HG03159 (cell line): Measurements from ENCODE around the gene MYMX.
"Not testable (repeated sequence)": the region's sequence is repeated elsewhere in the genome, so short reads cannot be mapped to it uniquely, and the experiment has no call there.

ENCODE experiments used
- ATAC-seq: cut with Tn5 transposase; IDR thresholded peaks from one replicate; pipeline ENCODE4 v1.9.1; 2021; ENCODE audit warnings: mild to moderate bottlenecking, moderate library complexity; ENCODE audit not compliant: unreplicated experiment

Gene MYMX

DNA sequence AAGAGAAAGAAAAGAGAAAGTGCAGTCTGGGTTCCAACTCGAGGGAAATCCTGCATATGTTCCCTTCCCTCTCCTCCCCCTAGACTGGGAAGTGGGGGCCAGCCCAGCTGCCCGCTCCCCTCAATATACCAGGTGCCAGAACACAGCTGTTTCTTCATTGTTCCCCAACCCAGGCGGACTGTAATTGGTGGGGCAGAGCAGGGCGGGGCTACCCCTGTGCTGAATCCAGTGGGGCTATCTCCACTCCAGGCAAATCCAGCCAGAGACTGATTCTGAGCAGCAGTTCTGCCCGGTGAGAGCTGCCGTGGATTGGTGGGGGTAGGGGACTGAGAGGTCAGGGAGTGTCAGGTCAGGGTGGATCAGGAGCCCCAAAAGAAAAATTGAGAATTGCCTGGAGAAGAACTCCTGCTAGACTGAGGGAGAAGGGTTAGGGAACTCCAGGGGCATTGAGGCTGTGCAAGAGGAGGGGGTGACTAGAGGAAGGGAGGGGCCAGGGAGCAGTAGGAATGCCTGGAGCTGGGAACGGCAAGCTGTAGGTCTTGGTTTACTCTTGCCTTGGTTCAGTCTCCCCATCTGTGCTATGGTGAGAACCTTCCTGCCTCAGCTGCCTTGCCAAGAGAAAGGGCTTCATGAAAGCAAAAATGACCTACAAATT is at the start of gene MYMX:
TSS of gene MYMX (plus strand) at position 250 of the 655 bp plus-strand sequence. CDS start 546 bp downstream, outside the sequence.
- ATAC-seq = no peak

DNA sequence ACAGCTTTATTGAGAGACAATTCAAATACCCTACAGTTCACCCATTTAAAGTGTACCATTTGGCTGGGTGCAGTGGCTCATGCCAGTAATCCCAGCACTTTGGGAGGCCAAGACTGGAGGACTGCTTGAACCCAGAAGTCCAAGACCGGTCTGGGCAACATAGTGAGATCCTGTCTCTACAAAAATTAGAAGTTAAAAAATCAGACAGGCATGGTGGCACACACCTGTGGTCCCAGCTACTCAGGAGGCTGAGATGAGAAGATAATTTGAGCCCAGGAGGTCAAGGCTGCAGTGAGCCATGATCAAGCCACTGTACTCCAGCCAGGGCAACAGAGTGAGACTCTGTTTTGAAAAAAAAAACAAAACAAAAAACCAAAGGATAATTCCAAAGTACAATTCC is 49.2 kb upstream of the MYMX start:
- no peak for ATAC-seq

DNA sequence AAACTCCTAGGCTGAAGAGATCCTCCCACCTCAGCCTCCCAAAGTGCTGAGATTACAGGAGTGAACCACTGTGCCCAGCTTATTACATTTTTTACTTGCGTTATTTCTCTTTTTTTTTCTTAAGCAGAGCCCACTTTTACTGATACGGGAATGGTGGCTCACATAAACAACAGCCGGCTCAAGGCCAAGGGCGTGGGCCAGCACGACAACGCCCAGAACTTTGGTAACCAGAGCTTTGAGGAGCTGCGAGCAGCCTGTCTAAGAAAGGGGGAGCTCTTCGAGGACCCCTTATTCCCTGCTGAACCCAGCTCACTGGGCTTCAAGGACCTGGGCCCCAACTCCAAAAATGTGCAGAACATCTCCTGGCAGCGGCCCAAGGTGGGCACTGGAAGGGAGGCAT is 47.6 kb upstream of the MYMX start:
- ATAC-seq = no peak

DNA sequence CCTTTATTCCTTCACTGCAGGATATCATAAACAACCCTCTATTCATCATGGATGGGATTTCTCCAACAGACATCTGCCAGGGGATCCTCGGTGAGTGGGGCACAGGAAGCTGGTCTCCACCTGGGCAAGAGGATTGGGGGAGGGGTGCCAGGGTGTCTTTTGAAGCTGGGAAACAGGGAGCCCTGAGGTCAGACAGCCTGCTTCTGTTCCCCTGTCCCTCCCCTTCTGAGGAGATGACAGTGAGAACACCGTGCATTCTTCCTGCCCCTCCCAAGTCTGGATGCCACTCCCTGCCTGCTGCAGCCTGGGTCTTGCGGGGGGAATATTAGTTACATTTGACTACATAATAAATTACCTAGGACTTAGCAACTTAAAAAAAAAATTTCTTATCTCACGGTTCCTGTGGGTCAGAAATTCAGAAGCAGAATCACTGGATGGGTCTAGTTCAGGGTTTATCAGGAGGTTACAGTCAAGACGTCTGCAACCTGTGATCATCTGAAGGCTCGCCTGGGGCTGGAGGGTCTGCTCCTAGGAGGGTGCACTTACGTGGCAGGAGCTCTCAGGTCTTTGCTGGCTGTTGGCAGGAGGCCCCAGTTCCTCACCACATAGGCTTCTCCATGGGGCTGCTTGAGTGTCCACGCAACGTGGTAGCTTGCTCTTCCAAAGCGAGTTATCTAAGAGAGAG is 46.7 kb upstream of the MYMX start:
- ATAC-seq = no peak

DNA sequence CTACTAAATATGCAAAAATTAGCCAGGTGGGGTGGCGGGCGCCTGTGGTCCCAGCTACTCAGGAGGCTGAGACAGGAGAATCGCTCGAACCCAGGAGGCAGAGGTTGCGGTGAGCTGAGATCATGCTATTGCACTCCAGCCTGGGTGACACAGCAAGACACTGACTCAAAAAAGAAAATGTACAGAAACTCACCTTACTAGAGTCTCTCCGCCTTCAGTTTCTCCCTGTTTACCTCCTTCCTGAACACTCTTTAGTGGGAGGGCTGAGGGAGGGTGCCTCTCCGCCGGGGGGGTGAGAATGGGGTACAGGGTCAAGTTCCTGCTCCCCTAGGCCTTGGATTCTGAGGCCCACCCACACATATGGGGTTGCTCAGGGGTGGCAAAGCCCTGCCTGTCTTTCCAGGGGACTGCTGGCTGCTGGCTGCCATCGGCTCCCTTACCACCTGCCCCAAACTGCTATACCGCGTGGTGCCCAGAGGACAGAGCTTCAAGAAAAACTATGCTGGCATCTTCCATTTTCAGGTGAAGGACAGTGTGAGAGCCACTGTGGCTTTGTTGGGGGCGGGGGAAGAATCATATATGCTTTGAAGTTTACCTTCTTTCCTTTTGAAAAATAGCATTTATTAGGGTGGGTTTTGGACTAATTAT is 44.7 kb upstream of the MYMX start:
- ATAC-seq = no peak

DNA sequence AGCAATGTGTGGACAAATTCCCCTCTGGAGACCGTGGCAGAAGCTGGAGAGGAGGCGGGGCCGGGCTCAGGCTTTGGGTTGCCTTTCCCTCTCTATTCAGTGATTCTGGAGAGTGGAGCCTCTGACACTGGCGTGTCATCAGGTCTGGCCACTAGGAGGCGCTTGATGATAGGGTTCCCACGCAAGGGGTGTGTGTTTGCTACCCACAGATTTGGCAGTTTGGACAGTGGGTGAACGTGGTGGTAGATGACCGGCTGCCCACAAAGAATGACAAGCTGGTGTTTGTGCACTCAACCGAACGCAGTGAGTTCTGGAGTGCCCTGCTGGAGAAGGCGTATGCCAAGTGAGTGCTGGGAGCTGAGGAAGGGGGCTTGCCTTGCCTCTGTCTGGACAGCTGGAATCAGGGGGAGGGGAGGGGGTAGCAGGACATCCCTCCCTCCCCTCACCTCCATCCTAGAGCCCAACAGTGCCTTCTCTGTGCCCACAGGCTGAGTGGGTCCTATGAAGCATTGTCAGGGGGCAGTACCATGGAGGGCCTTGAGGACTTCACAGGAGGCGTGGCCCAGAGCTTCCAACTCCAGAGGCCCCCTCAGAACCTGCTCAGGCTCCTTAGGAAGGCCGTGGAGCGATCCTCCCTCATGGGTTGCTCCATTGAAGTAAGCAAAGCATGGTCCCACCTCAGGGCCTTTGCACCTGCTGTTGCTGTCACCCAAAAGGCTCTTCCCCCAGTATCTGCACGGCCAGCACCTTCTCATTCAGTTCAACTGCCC is 43.8 kb upstream of the MYMX start:
- peak; percentile 62 for ATAC-seq

DNA sequence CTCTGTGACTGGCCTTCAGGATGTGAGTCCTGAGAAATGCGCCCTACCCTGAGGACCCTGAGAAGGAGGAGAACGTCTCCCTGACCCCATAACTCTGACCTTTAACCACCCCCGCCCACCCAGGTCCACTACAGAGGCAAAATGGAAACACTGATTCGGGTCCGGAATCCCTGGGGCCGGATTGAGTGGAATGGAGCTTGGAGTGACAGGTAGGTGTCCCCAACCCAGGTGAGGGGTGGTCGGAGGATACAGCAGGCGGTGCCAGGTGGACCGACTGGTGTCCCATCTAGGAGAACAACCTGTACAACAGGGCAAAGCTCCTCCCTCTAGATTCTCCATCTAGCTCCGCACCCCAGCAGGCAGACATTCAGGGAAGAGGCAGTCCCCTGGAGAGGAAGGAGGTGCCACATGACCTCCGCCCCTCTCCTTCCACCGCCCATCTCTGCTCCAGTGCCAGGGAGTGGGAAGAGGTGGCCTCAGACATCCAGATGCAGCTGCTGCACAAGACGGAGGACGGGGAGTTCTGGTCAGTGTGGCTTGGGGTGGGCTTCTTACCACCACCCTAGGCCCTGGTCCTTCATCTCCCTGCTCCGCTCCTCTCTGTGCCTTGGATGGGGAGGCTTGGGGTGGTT is 40.5 kb upstream of the MYMX start:
- no peak for ATAC-seq

DNA sequence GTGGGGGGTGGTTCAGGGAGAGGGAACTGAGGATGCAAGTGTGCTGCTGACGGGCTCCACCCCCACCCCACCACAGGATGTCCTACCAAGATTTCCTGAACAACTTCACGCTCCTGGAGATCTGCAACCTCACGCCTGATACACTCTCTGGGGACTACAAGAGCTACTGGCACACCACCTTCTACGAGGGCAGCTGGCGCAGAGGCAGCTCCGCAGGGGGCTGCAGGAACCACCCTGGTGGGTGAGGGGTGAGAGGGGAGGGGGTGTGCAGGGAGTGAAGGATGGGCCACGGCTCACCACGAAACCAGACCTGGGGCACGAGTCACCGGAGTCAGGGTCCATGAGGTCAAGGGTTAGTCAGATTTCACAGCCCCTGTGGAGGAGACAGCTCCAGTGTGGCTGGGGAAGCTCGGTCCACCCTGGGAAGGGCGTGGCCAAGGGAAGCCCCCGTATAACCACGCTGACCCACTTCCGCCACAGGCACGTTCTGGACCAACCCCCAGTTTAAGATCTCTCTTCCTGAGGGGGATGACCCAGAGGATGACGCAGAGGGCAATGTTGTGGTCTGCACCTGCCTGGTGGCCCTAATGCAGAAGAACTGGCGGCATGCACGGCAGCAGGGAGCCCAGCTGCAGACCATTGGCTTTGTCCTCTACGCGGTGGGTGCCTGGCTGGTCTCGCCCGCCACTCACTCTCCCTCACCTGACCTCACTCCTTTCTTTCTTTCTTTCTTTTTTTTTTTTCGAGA is 39.8 kb upstream of the MYMX start:
- no peak for ATAC-seq

DNA sequence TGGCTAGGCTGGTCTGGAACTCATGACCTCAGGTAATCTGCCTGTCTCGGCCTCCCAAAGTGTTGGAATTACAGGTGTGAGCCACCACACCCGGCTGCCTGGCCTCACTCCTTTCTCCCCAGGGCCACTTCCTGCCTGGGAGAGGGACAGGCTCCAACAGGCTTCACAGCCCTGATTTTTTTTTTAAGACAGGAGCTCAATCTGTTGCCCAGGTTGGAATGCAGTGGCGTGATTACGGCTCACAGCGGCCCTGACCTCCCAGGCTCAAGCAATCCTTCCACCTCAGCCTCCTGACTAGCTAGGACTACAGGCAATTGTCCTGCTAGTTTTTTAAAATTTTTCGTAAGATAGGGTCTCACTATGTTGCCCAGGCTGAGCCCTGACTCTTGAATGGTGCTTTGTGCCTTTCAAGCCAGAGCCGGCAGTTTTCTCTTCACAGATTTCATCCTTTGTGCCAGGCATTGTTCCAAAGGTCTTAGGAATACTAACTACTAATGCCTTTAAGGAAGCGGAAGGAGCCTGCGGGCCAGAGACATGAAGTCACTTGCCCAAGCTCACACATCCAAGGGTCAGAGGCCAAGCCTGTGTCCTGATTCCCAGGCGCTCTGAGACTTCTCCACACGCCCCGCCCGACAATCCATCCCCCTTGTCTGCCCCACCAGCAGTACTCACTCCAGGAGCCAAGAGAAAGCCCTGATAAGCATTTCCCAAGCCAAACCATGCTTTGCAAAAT is 38.9 kb upstream of the MYMX start:
- ATAC-seq = no peak

DNA sequence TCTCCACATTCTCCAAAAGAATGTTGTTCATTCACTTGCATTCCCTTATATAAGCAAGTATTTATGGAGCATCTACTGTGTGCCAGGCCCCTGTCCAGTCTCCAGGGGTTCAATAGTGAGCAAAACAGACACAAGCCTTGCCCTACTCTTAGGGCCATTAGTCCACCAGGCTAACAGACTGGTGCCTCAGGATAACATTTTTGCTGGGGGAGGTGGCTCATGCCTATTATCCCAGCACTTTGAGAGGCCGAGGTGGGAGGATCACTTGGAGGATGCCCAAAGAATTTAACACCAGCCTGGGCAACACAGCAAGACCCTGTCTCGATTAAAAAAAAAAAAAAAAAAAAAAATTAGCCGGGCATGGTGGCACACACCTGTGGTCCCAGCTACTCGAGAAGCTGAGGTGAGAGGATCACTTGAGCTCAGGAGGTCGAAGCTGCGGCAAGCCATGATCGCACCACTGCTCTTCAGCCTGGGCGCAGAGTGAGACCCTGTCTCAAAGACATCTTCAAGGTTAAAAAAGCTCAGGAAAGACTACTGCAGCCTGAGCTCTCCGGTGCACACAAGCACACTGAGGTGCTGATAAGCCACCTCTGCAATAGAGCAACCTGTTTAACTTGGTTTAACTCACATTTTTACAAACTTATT is 38.2 kb upstream of the MYMX start:
- ATAC-seq = no peak

DNA sequence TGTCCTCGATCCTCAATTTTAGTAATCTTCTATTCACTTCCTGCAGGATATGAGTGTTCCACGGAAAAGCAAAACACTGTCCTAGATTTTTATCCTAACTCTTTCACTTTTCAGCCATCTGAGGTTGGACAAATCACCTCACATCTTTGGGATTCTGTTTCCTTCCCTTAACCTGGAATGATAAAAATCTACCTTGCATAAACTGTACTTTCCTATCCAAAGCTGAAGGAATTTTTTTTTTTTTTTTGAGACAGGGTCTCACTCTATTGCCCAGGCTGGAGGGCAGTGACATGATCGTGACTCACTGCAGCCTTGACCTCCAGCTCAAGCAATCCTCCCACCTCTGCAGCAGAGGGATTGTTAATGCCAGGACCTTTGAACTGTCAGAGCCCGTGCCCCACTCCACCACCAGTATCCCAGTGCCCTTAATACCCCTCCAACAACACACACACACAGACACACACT is 37.6 kb upstream of the MYMX start:
- no peak for ATAC-seq

DNA sequence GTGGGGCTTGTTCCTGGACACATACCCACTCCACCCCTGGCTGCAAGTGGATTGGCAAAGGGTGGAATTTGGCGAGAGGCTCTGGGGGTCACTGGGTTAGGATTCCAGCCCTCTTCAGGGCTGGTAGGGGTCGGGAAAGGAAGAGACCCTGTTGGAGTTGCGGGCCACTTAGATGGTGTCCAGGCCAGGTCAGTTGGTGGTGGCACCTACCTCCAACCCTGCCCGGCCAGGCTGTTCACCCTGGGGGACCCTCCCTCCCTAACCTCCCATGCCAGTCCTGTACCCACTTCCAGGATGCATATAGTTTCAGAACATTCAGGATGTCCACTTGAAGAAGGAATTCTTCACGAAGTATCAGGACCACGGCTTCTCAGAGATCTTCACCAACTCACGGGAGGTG is 37.1 kb upstream of the MYMX start:
- no peak for ATAC-seq

DNA sequence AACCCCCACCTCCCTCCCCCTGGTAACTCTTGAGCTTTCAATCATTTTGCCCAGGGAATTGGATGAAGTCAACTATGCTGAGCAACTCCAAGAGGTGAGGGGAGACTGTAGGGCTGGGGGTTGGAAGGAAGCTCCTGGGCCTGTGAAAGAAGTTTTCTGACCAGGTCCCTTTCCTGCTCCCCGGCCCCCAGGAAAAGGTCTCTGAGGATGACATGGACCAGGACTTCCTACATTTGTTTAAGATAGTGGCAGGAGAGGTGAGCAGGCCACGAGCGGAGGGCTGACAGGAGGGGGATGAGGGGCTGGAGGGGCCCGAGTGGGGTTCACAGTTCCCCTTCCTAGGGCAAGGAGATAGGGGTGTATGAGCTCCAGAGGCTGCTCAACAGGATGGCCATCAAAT is 36.3 kb upstream of the MYMX start:
- no peak for ATAC-seq

DNA sequence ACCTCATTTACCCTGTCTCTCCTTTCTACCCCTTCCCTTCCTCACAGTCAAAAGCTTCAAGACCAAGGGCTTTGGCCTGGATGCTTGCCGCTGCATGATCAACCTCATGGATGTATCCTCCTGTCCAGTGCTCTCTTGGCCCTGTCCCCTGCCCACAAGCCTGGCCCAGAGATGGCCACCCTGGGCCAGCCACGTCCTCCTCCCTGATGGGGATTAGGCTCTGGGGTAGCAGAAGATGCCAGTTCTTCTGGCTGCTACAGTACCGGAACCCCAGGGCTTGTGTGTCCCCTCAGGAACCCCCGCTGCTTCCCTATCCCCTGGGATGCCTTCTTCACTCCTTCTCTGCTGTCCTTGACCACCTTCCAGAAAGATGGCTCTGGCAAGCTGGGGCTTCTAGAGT is 35.8 kb upstream of the MYMX start:
- ATAC-seq = no peak

DNA sequence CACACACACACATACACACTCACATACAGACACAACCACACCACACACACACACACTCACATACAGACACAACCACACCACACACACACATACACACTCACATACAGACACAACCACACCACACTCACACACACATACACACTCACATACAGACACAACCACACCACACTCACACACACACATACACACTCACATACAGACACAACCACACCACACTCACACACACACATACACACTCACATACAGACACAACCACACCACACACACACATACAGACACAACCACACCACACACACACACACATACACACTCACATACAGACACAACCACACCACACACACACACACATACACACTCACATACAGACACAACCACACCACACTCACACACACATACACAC is 34.9 kb upstream of the MYMX start:
- ATAC-seq = not testable (repeated sequence)

DNA sequence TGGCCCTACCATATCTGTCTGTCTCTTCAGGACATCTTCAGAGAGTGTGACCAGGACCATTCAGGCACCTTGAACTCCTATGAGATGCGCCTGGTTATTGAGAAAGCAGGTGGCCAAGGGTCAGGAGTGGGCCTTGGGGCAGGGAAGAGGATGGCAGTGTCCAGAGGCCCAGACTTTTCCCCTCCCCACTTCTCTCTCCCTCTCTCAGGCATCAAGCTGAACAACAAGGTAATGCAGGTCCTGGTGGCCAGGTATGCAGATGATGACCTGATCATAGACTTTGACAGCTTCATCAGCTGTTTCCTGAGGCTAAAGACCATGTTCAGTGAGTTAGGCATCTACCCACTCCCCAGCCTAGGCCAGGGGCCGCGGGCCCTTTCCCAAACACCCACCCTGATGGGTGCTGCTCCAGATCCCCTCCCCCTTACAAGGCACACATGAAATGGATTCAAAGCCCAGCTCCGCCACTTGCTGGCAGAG is 33.8 kb upstream of the MYMX start:
- ATAC-seq = no peak

DNA sequence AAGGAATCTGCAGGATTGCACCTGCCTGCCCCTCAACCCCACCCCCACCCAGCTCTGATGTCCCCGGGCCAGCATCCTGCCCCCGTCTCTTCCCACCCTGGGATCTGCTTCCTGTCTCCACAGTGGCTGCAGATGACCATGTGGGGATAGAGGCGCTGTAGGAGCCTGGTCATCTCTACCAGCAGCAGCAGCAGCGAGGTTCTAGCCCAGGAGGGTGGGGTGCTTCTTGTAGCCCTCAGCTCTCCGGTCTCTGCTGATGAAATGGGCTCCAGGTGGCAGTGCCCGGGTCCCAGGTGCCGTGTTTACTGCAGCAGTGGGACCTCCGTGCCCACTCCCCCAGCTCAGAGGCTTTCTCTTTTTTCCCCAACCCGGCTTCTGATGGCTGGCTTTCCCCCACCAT is 32.9 kb upstream of the MYMX start:
- no peak for ATAC-seq

DNA sequence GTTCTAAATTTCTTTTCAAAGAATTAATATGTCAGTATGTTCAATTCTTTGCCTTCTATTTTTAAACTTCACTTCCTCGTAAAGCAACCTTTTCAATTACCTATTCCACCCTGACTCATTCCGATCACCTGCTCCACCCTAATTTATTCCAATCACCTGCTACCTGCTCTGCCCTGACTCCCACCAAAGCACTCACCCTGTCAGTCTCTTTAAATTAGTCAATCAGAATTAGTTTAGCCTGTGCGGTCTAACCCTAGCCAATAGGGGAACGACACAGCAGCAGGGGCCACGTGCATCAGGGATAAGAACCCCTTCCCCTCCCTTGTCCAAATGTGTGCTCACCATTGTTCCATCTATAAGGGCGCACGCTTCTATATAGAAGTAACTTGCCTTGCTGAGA is 31.4 kb upstream of the MYMX start:
- ATAC-seq = not testable (repeated sequence)
